SK-N-SH (cell line): ENCODE measurements around the gene IMPG1.

ENCODE experiments used
- CTCF ChIP-seq: fragments of 200-600 bp; sonication (generic); IDR thresholded peaks from 2 replicates; pipeline ENCODE4 v1.6.1; 2017; ENCODE audit warnings: antibody characterized with exemption, mild to moderate bottlenecking, moderate library complexity
- GABPA ChIP-seq: IDR thresholded peaks from 2 replicates; pipeline ENCODE4 v1.4.0; 2012; ENCODE audit warnings: low read depth, mild to moderate bottlenecking
- JUND ChIP-seq: IDR thresholded peaks from 2 replicates; pipeline ENCODE4 v1.4.0; 2012
- POLR2AphosphoS5 ChIP-seq: IDR thresholded peaks from 2 replicates; pipeline ENCODE4 v1.6.1; 2012; ENCODE audit warnings: low read depth, low read length

GRCh38 chr6:76004202-76004601 lies 68.3 kb downstream of the IMPG1 start:
- TF ChIP-seq POLR2AphosphoS5, result no peak
- no peak for TF ChIP-seq CTCF
- TF ChIP-seq JUND, result no peak
- no peak for TF ChIP-seq GABPA
